GM18858 (cell line): ENCODE data around the gene SLC39A1.

ENCODE experiments used
- ATAC-seq: cut with Tn5 transposase; IDR thresholded peaks from one replicate; pipeline ENCODE4 v1.9.1; 2021; ENCODE audit not compliant: unreplicated experiment

The SLC39A1 gene

GRCh38 chr1:153953859-153954365 lies 9.4 kb downstream of the SLC39A1 start:
- ATAC-seq = no peak

GRCh38 chr1:153951801-153952200 lies 11.5 kb downstream of the SLC39A1 start:
- ATAC-seq = no peak

- no peak for ATAC-seq
Observed at GRCh38 chr1:153951183-153951582, 12.2 kb downstream of the SLC39A1 start.

- peak; percentile 41 for ATAC-seq
Observed at GRCh38 chr1:153946622-153947241, 16.6 kb downstream of the SLC39A1 start, which contains the start of gene DENND4B. Gene DENND4B (minus strand): TSS chr1:153946718. CDS start chr1:153944374, 2,344 bp downstream.

GRCh38 chr1:153945795-153946621 lies 17.3 kb downstream of the SLC39A1 start:
- ATAC-seq = peak; percentile 61

GRCh38 chr1:153945131-153945794 lies 18.1 kb downstream of the SLC39A1 start:
- ATAC-seq = no peak

- ATAC-seq = no peak
Observed at GRCh38 chr1:153944827-153945117, 18.6 kb downstream of the SLC39A1 start.

GRCh38 chr1:153944005-153944826 lies 19.1 kb downstream of the SLC39A1 start:
- ATAC-seq = no peak

GRCh38 chr1:153942766-153943549 lies 20.4 kb downstream of the SLC39A1 start:
- no peak for ATAC-seq

GRCh38 chr1:153941826-153942725 lies 21.3 kb downstream of the SLC39A1 start:
- no peak for ATAC-seq

- ATAC-seq = no peak
Observed at GRCh38 chr1:153940756-153941155, 22.6 kb downstream of the SLC39A1 start.

- no peak for ATAC-seq
Observed at GRCh38 chr1:153939476-153939875, 23.9 kb downstream of the SLC39A1 start.

- ATAC-seq = no peak
Observed at GRCh38 chr1:153938996-153939395, 24.3 kb downstream of the SLC39A1 start.

GRCh38 chr1:153937331-153937730 lies 26.0 kb downstream of the SLC39A1 start:
- no peak for ATAC-seq

- no peak for ATAC-seq
Observed at GRCh38 chr1:153936011-153936802, 27.1 kb downstream of the SLC39A1 start.

GRCh38 chr1:153934746-153935145 lies 28.6 kb downstream of the SLC39A1 start:
- ATAC-seq = no peak

GRCh38 chr1:153933955-153934354 lies 29.4 kb downstream of the SLC39A1 start:
- ATAC-seq = no peak

- ATAC-seq = no peak
Observed at GRCh38 chr1:153933430-153933829, 29.9 kb downstream of the SLC39A1 start.
